Inferior parietal cortex (tissue), 1 donor: ENCODE measurements around the gene LIMS1.
"Not testable (repeated sequence)": the region's sequence is repeated elsewhere in the genome, so short reads cannot be mapped to it uniquely, and the experiment has no call there.

Experiments
- DNase-seq: peaks from one replicate; pipeline ENCODE4 v3.0.0-alpha.2; 2016; ENCODE audit errors: extremely low spot score

The LIMS1 gene

GRCh38 chr2:108663346-108663745, 129.1 kb downstream of the LIMS1 start:
- not testable (repeated sequence) for DNase-seq

DNA sequence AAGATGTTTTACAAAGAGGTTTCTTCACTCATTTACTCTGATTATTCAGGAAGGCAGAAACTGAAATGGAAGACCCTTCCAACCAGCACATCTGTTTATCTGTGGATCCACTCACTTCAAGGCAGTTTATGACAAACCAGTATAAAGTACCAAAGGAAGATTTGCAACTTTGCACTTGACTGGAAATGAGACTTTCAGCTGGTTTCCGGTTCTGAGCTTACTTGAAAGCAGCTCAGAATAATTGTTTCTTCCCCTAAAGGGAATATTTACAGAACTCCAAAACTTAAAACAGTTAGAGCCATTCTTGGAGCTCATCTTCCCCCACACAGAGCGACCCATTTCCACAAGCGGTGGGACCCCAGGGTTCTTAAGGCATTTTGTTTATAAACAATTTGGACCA, 129.8 kb downstream of the LIMS1 start:
- not testable (repeated sequence) for DNase-seq

DNA sequence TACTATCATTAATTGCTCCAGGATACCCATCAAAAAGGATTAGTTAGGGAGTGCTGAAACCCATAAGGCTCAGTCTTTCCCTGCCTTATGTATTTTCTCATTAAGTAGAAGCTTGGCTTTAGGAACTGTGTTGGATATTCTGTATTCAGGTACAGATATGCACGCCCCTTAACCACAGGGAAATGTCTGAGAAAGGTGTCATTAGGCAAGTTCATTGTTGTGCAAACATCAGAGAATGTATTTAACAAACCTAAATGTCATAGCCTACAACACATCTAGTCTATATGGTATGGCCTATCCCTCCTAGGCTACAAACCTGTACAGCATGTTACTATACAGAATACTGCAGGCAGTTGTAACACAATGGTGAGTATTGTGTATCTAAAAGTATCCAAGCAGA, 130.7 kb downstream of the LIMS1 start:
- not testable (repeated sequence) for DNase-seq

DNA sequence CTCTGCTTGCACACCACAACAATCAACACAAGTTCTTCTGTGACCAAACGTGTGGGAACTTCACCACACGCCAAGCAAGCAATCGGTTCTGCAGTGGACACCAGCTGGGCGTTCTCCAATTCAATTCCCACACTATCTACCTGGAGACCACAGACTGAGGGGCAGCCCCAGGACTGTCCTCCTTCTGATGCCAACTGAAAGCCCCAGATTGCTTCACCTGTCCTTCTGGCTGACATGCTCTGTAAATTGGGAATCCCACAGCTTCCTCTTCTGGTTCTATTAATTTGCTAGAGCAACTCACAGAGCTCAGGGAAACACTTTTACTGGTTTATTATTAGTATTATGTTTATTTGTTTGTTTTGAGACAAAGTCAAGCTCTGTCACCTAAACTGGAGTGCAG, 131.7 kb downstream of the LIMS1 start:
- not testable (repeated sequence) for DNase-seq

DNA sequence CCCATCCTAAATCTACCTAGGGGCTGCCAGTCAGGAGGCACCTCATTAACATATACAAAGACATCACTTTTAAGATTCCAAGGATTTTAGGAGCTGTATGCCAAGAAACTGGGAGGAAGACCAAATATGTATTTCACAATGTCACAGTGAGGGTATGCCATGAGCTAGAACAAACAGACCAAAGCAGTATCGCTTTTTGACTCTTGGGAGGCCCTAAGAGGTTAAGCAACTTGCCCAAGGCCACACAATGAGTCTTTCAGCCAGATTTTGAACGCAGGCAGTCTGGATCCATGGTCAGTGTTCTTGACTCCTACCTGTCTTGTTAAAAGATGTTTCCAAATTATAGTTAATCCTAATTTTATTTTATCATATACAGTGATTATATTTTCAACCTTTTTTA, 132.9 kb downstream of the LIMS1 start:
- not testable (repeated sequence) for DNase-seq

DNA sequence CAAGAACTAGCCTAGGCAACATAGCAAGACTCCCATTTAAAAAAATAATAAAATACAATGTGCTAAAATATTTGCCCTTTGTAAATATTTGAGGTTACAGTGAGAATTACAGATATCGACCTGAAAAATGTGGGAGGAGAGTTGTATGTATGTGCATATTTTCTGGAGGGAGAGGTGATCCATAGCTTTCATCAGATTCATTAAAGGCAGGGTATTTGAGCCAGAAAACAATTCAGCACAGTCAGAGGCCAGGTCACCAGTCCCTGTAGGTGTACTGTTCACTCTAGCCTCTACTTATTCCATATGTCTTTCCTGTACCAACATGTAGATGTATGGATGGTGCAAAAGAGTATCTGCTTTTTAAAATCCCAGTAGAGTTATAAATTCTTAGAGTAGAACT, 136.0 kb downstream of the LIMS1 start:
- DNase-seq: not testable (repeated sequence)

DNA sequence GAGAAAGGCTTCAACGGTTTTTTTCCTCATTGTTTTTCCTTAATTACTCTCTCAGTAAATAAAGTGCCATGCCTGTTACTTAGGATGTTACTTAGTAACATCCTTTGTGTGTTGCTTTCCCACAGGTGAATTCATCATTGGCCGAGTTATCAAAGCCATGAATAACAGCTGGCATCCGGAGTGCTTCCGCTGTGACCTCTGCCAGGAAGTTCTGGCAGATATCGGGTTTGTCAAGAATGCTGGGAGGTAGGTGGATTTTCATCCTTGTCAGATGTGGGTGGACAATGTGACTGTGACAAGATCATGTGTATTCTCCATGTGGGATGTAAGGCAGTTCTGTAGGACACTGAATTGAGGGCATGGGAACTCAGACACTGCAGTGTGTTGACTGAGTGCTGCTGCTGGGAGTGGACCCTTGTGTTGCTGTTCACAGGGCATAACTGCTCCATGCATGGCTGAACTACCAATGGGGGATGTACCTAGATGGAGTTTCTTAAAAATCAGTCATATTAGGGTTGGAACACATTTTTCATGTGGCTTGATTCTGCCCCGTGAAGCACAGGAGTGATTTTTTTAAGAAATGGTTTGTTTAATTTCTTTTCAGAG, 138.0 kb downstream of the LIMS1 start:
- DNase-seq: not testable (repeated sequence)

DNA sequence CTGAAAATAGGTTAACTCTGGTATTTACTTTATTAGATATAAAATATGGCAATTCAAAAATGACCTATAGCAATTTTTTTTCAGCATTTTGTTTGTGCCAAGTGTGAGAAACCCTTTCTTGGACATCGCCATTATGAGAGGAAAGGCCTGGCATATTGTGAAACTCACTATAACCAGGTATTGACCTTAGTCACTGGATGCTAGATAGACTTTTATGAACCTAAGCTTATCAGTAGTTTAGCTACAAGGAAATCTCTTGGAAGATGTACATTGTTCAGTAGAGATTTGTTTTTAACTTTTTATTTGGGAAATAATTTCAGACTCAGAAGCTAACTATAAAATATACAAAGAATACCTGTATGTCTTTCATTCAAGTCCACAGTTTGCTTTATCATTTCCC, 142.3 kb downstream of the LIMS1 start:
- DNase-seq: not testable (repeated sequence)

DNA sequence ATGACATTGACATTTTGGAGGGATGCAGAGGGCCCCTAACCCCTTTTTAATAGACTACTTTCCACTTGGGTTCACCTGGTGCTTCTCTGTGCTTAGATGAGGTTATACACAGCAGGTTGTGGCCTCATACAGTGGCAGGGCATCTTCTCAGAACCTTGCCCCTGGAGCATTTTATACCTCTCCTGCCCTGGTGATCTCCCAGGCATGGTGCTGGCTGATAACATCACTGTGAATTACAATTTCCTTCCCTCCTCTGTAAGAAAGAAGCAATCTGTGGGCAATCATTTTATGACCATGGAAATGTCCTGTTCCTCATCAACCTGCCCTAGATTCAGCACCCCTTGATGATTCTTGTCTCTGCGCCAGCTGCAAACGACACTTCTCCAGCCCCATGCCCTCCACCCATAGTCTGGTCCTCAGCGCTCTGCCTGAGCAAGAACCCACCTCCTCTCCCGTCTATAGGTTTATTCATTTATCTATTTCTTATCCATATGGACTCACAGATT, 143.0 kb downstream of the LIMS1 start:
- DNase-seq: not testable (repeated sequence)

DNA sequence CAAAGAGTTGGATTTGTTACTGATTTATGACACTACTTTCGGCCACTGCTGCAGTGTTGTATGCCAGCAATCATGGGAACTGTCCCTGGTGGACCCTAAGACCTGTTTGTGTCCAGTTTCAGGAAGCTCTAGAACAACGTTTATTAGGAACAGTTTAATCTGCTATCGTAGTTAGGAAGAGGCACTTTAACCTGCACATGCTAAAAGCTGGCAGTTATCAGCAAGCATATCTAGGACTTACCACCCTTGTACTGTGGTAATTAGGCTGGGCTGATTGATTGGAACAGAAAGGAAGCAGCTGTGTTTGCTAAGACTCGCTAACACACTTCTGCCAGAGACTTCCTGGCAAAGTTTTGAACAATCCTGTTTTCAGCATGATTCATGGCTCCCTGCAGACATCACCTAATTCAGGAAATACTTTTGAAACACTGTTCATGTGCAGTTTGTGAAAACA, 144.0 kb downstream of the LIMS1 start:
- not testable (repeated sequence) for DNase-seq

GRCh38 chr2:108680805-108681204, 146.5 kb downstream of the LIMS1 start:
- DNase-seq: not testable (repeated sequence)

DNA sequence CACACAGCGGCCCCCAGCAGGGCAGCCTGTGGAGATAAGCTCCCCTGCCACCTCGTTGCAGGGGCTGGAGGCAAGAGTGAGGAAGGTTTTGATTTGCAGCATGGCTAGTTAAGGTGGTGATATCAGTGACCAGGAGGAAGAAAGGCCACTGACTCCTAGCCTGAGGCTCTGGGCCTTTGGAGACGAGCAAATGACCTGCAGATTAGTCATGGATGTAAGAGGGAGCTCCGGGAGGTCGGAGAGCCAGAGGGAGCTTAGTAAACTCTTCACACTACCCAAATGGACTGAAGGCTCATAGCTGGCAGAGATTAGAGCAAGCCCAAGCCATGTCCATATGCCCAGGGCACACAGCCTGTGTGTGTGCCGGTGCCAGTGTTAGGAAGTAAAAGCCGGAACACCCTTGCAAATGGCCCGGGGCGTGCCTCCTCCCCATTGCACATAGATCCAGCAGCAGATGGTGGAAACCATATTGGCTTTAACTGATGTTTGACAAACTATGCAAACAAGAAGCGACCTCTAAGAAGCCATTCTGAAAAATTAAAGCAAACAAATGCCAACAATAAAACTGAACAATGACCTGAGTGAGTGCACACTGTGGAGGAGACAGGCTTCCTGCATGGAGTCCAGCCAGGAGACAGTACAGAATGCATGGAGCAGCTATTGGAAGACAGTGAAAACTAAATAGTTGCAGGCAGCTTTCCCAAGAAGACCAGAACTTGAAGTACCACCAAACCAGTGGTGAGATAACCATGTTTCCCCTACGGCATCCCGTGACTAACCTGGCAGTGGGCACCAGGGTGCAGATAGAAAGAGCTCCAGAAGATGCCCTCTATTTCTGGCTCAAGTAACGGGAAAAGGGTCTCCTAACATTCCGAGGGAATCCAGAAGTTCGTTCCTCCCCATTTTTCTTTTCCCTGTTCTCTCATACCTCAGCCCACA, 154.8 kb downstream of the LIMS1 start:
- not testable (repeated sequence) for DNase-seq

DNA sequence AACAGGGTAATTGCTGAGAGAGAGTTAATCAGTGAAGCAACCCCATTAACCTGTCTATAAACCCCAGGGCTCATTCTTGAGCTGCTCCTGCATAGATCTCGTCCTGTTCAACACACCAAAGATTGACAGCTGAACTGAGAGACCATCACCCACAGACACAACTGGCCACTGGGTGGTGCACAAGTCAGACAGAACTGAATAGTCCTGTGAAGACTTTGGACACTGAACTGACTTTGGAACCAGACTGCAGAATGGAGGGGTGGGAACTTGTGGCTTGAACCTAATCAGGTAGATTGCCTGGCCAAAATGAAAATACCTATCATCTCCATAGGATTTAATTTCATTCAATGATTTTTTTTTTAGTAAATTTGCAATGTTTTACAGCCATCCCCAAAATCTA, 155.7 kb downstream of the LIMS1 start:
- DNase-seq: not testable (repeated sequence)

- DNase-seq: no peak
Observed at GRCh38 chr2:108691447-108691846, 157.2 kb downstream of the LIMS1 start.

DNA sequence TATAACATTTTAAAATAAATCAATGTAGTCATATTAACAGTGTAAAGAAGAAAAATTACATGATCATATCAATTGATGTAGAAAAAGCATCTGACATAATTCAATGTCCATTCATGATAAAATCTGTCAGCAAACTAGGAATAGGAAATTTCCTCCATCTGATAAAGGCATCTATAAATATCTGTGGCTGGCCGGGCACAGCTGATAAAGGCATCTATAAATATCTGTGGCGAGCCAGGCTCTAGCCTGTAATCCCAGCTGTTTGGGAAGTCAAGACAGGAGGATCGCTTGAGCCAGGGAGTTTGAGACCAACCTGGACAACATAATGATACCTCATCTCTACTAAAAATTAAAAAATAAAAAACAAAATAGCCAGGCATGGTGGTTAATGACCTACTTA, 166.9 kb downstream of the LIMS1 start:
- DNase-seq: no peak

DNA sequence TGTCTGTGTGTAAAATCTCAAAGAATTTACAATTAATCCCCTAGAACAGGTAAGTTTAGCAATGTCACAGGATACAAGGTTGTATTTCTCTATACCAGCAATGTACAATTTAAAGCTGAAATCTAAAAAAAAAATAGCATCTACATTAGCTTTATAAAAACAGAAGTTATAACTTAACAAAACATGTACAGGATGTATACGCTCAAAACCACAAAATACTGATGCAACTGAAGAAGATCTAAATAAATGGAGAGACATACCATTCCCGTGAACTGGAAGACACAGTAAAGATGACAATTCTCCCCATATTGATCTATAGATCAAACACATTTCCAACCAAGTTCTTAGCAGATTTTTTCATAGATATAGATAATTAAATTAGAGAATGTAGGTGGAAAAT, 167.5 kb downstream of the LIMS1 start:
- no peak for DNase-seq

- DNase-seq: no peak
Observed at GRCh38 chr2:108704871-108705270, 170.6 kb downstream of the LIMS1 start.

GRCh38 chr2:108707300-108707699, 173.0 kb downstream of the LIMS1 start:
- no peak for DNase-seq

- not testable (repeated sequence) for DNase-seq
Observed at GRCh38 chr2:108716971-108717370, 182.7 kb downstream of the LIMS1 start.

GRCh38 chr2:108719149-108720044, 185.1 kb downstream of the LIMS1 start, which contains the start of gene RANBP2:
RANBP2 (plus strand) TSS chr2:108719482; CDS start chr2:108719607, 125 bp downstream.
- peak; percentile 95 for DNase-seq

- peak; percentile 6 for DNase-seq
Observed at GRCh38 chr2:108726048-108726447, 191.8 kb downstream of the LIMS1 start.
